DMS153 treated with DMSO at 0.1 percent for 48 hours (cell line): ENCODE results near the gene XRCC1.
"Not testable (repeated sequence)": the region's sequence is repeated elsewhere in the genome, so short reads cannot be mapped to it uniquely, and the experiment has no call there.

Experiments
- DNase-seq: peaks from one replicate; lab custom pipeline; 2025; ENCODE audit not compliant: unreplicated experiment; lab: John Stamatoyannopoulos, UW

XRCC1 gene

GRCh38 chr19:43575156-43575950 lies at the start of gene XRCC1, which contains the start of gene PINLYP:
TSS of gene XRCC1 (minus strand) at chr19:43575527. CDS start at chr19:43575458, 69 bp downstream.
TSS of gene PINLYP (plus strand) at chr19:43575801. CDS start at chr19:43577192, 1,391 bp downstream.
- DNase-seq = peak; percentile 96

GRCh38 chr19:43624933-43625332 lies 49.6 kb upstream of the XRCC1 start:
- DNase-seq = no peak

- no peak for DNase-seq
Measured at GRCh38 chr19:43623889-43624670, 48.8 kb upstream of the XRCC1 start.

GRCh38 chr19:43622956-43623355 lies 47.6 kb upstream of the XRCC1 start:
- no peak for DNase-seq

- no peak for DNase-seq
Measured at GRCh38 chr19:43622070-43622469, 46.7 kb upstream of the XRCC1 start.

GRCh38 chr19:43620061-43621001 lies 45.0 kb upstream of the XRCC1 start:
- no peak for DNase-seq

- DNase-seq = peak; percentile 89
Measured at GRCh38 chr19:43619262-43620060, 44.1 kb upstream of the XRCC1 start, which contains the start of gene ZNF428. TSS of gene ZNF428 (minus strand) at chr19:43619629. CDS start at chr19:43614304, 5,325 bp downstream.

GRCh38 chr19:43618921-43619261 lies 43.6 kb upstream of the XRCC1 start:
- peak; percentile 64 for DNase-seq

- no peak for DNase-seq
Measured at GRCh38 chr19:43616954-43617353, 41.6 kb upstream of the XRCC1 start.

GRCh38 chr19:43616306-43616705 lies 41.0 kb upstream of the XRCC1 start:
- no peak for DNase-seq

- no peak for DNase-seq
Measured at GRCh38 chr19:43612374-43612773, 37.0 kb upstream of the XRCC1 start.

GRCh38 chr19:43611788-43612187 lies 36.5 kb upstream of the XRCC1 start, which contains the start of gene SRRM5:
TSS of gene SRRM5 (plus strand) at chr19:43612088. CDS start at chr19:43612122, 34 bp downstream.
- DNase-seq = no peak

GRCh38 chr19:43610493-43610892 lies 35.2 kb upstream of the XRCC1 start:
- no peak for DNase-seq

GRCh38 chr19:43609872-43610271 lies 34.5 kb upstream of the XRCC1 start:
- DNase-seq = no peak

GRCh38 chr19:43607238-43608205 lies 32.2 kb upstream of the XRCC1 start:
- DNase-seq = no peak

- no peak for DNase-seq
Measured at GRCh38 chr19:43606569-43607229, 31.4 kb upstream of the XRCC1 start.

- no peak for DNase-seq
Measured at GRCh38 chr19:43605875-43606568, 30.7 kb upstream of the XRCC1 start.

- DNase-seq = not testable (repeated sequence)
Measured at GRCh38 chr19:43600326-43600725, 25.0 kb upstream of the XRCC1 start.
